Measurements from ENCODE around the gene PCSK5. TPM values are rescaled to one million over a fixed set of nuclear protein-coding genes. Genes with fewer than 3 reads are reported as not detected.

The PCSK5 gene
- total and polyA plus RNA-seq, 2 donors (not counting 1 experiment from before 2014, with no cell fraction given) = 0.09 TPM; not detected in 1

DNA sequence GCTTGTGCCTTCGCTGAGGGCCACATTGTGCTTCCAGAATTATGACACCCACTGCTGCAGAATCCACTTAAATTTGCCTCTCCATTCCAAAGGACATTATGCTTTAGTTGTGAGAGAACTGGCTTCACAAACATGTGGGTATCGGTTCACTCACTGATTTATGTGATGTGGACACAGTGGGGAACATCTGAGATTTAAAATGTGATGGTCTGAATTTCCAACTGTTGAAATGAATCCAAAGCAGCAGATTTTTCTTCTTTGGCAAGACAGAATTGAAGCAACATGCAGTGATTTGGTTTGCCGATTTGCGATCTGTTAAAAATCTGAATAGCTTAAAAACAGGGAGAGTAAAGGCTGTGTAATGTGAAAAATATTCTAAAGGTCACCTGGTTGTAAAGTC is 20.3 kb downstream of the PCSK5 start:
- Histone ChIP-seq H3K36me3 (replicated peaks in 1 of 2; ENCODE audit: control extremely low read depth in 1 of 2, control insufficient read depth in 1 of 2, extremely low read depth in 1 of 2, insufficient read depth in 2 of 2, low read length in 1 of 2) (no peaks in the 10 kb centered on the region), H3K27me3 (replicated peaks in 1 of 4; ENCODE audit: control extremely low read depth in 1 of 4, control insufficient read depth in 3 of 4, insufficient read depth in 4 of 4, low read length in 3 of 4) (no peaks in the 10 kb centered on the region), H2AFZ (ENCODE audit: insufficient read depth, low read depth, low read length, poor library complexity, severe bottlenecking) (no peak overlapping the region), H3K27ac (ENCODE audit: low read length in 2 of 2) (no peak overlapping the region), H3K9me3 (ENCODE audit: control extremely low read depth in 1 of 3, control insufficient read depth in 2 of 3, insufficient read depth in 1 of 3, low read length in 2 of 3) (peaks cover 0 to 3% (median 0%) of the 10 kb centered on the region in 3 donors), H4K20me1 (ENCODE audit: control insufficient read depth, insufficient read depth, low read length, poor library complexity, severe bottlenecking) (no peaks in the 10 kb centered on the region), H3K4me1 (ENCODE audit: control insufficient read depth in 2 of 2, insufficient read depth in 2 of 2, low read length in 2 of 2) (no peaks in the 10 kb centered on the region), H3K4me2 (replicated peaks; ENCODE audit: low read depth, low read length, poor library complexity, severe bottlenecking) (no peak overlapping the region), H3K79me2 (ENCODE audit: control insufficient read depth, insufficient read depth, low read length) (no peaks in the 10 kb centered on the region), H3K9ac (ENCODE audit: low read length) (no peak overlapping the region), H3K4me3 (ENCODE audit: control extremely low read depth in 1 of 5, extremely low read depth in 1 of 5, insufficient read depth in 1 of 5, low read depth in 2 of 5, low read length in 4 of 5) (no peak overlapping the region)
- no peaks in the 10 kb centered on the region for H3K4me1 Mint-ChIP-seq
- H3K27me3 Mint-ChIP-seq = peaks cover 5% of the 10 kb centered on the region
- CTCF ChIA-PET = no interaction called here
- no peak for DNase-seq
- H3K9me3 Mint-ChIP-seq (ENCODE audit: insufficient read depth) = no peaks in the 10 kb centered on the region
- no peak for ATAC-seq (ENCODE audit: low read depth)
- intact Hi-C loops (cut with micrococcal nuclease) = no loop called here
- POLR2A ChIA-PET = no interaction called here
- H3K27ac Mint-ChIP-seq = no peak overlapping the region
- H3K4me3 Mint-ChIP-seq = no peak overlapping the region
- TF ChIP-seq, protein P1, sequence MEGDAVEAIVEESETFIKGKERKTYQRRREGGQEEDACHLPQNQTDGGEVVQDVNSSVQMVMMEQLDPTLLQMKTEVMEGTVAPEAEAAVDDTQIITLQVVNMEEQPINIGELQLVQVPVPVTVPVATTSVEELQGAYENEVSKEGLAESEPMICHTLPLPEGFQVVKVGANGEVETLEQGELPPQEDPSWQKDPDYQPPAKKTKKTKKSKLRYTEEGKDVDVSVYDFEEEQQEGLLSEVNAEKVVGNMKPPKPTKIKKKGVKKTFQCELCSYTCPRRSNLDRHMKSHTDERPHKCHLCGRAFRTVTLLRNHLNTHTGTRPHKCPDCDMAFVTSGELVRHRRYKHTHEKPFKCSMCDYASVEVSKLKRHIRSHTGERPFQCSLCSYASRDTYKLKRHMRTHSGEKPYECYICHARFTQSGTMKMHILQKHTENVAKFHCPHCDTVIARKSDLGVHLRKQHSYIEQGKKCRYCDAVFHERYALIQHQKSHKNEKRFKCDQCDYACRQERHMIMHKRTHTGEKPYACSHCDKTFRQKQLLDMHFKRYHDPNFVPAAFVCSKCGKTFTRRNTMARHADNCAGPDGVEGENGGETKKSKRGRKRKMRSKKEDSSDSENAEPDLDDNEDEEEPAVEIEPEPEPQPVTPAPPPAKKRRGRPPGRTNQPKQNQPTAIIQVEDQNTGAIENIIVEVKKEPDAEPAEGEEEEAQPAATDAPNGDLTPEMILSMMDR (IDR thresholded peaks at IDR 0.05) = no peak
- TF ChIP-seq EZH2 (IDR thresholded peaks at IDR 0.05; ENCODE audit: borderline replicate concordance, insufficient read depth, low read depth, low read length, poor library complexity, severe bottlenecking) = no peak
- 100% methylated on average over 2 of the region's 4 CpGs for WGBS (ENCODE audit: insufficient coverage)

DNA sequence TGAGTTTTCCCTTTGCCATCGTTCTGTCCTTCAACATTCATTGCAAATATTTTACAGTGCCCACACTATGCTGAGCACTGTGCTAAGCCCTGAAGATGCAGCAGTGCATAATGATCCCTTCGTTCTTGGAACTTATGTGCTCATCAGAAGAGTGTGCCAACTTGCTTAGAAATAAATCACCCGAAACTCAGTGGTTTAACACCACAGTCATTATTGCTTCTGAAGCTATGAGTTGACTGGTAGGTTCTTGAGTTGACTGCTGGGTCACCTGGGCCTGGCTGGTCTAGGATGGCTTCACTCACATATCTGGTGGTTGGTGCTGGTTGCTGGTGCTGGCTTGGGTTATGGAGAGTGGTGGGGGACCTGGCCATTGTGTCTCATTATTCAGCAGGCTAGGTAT is 20.9 kb downstream of the PCSK5 start:
- Histone ChIP-seq H3K4me1 (ENCODE audit: control insufficient read depth in 2 of 2, insufficient read depth in 2 of 2, low read length in 2 of 2) (no peaks in the 10 kb centered on the region), H3K4me3 (ENCODE audit: control extremely low read depth in 1 of 5, extremely low read depth in 1 of 5, insufficient read depth in 1 of 5, low read depth in 2 of 5, low read length in 4 of 5) (no peak overlapping the region), H3K9me3 (ENCODE audit: control extremely low read depth in 1 of 3, control insufficient read depth in 2 of 3, insufficient read depth in 1 of 3, low read length in 2 of 3) (peaks cover 0 to 3% (median 0%) of the 10 kb centered on the region in 3 donors), H3K27ac (ENCODE audit: low read length in 2 of 2) (no peak overlapping the region), H3K36me3 (replicated peaks in 1 of 2; ENCODE audit: control extremely low read depth in 1 of 2, control insufficient read depth in 1 of 2, extremely low read depth in 1 of 2, insufficient read depth in 2 of 2, low read length in 1 of 2) (no peaks in the 10 kb centered on the region), H3K27me3 (replicated peaks in 1 of 4; ENCODE audit: control extremely low read depth in 1 of 4, control insufficient read depth in 3 of 4, insufficient read depth in 4 of 4, low read length in 3 of 4) (no peaks in the 10 kb centered on the region), H3K79me2 (ENCODE audit: control insufficient read depth, insufficient read depth, low read length) (no peaks in the 10 kb centered on the region), H4K20me1 (ENCODE audit: control insufficient read depth, insufficient read depth, low read length, poor library complexity, severe bottlenecking) (no peaks in the 10 kb centered on the region), H2AFZ (ENCODE audit: insufficient read depth, low read depth, low read length, poor library complexity, severe bottlenecking) (no peak overlapping the region), H3K9ac (ENCODE audit: low read length) (no peak overlapping the region), H3K4me2 (replicated peaks; ENCODE audit: low read depth, low read length, poor library complexity, severe bottlenecking) (no peak overlapping the region)
- Mint-ChIP-seq H3K27ac (no peak overlapping the region), H3K27me3 (peaks cover 5% of the 10 kb centered on the region), H3K4me3 (no peak overlapping the region), H3K9me3 (ENCODE audit: insufficient read depth) (no peaks in the 10 kb centered on the region), H3K4me1 (no peaks in the 10 kb centered on the region)
- TF ChIP-seq, protein P1 (IDR thresholded peaks at IDR 0.05) = no peak
- no peak for TF ChIP-seq EZH2 (IDR thresholded peaks at IDR 0.05; ENCODE audit: borderline replicate concordance, insufficient read depth, low read depth, low read length, poor library complexity, severe bottlenecking)
- ATAC-seq (ENCODE audit: low read depth) = no peak
- DNase-seq = no peak
- POLR2A ChIA-PET = no interaction called here
- WGBS (ENCODE audit: insufficient coverage) = 90% methylated on average over 3 of the region's 3 CpGs
- CTCF ChIA-PET = no interaction called here
- intact Hi-C loops (cut with micrococcal nuclease) = no loop called here
